ENCODE measurements around the gene WIPI1.

Gene WIPI1

GRCh38 chr17:68425979-68426378 is 31.3 kb downstream of the WIPI1 start:
- H3K27ac ChIP-seq (ENCODE audit: low read length, poor library complexity, severe bottlenecking): no peak overlapping the region
- no peak overlapping the region for H2BK120ac ChIP-seq (ENCODE audit: low read depth, low read length)
- H4K8ac ChIP-seq (ENCODE audit: low read length): no peak overlapping the region
- no peak overlapping the region for H3K18ac ChIP-seq (ENCODE audit: low read depth in 1 of 2, low read length in 2 of 2)
- no peak overlapping the region for H2BK5ac ChIP-seq (ENCODE audit: low read depth, low read length, poor library complexity, severe bottlenecking)
- no peak overlapping the region for H2BK12ac ChIP-seq (ENCODE audit: low read length in 2 of 2)
- H3K27me3 ChIP-seq (ENCODE audit: control insufficient read depth in 1 of 2, insufficient read depth in 1 of 2, low read length in 2 of 2): no peaks in the 10 kb centered on the region
- no peak overlapping the region for H3K14ac ChIP-seq (ENCODE audit: low read length in 2 of 2)
- no peak for DNase-seq
- no peak overlapping the region for H2AK5ac ChIP-seq (ENCODE audit: low read length, severe bottlenecking)
- WGBS: 96% methylated on average over 12 of the region's 12 CpGs
- H3K36me3 ChIP-seq (ENCODE audit: control insufficient read depth in 1 of 2, insufficient read depth in 2 of 2, low read depth in 1 of 2, low read length in 2 of 2): peaks cover 72 to 95% of the 10 kb centered on the region in 2 experiments
- H2BK15ac ChIP-seq (ENCODE audit: low read depth, poor library complexity, severe bottlenecking): no peak overlapping the region
- H3K9ac ChIP-seq (ENCODE audit: low read length): no peak overlapping the region
- no peak overlapping the region for H3K4me2 ChIP-seq (ENCODE audit: low read length, poor library complexity, severe bottlenecking)
- H3K79me1 ChIP-seq (replicated peaks; ENCODE audit: low read length, poor library complexity, severe bottlenecking): no peaks in the 10 kb centered on the region
- H3K4ac ChIP-seq (ENCODE audit: low read depth in 1 of 2, low read length in 2 of 2): no peak overlapping the region
- H3K9me3 ChIP-seq (ENCODE audit: control insufficient read depth, low read length): peaks cover 4% of the 10 kb centered on the region
- no peak overlapping the region for H4K91ac ChIP-seq (ENCODE audit: low read length)
- H2AFZ ChIP-seq (ENCODE audit: low read depth, low read length): no peak overlapping the region
- no peak overlapping the region for H3K4me3 ChIP-seq (ENCODE audit: insufficient read depth in 1 of 2, low read depth in 1 of 2, low read length in 2 of 2)
- H3K23ac ChIP-seq (ENCODE audit: low read length in 2 of 2): no peak overlapping the region
- no peaks in the 10 kb centered on the region for H3K4me1 ChIP-seq (ENCODE audit: control insufficient read depth, insufficient read depth, low read depth, low read length)

GRCh38 chr17:68424861-68425260 is 32.4 kb downstream of the WIPI1 start:
- Histone ChIP-seq H3K18ac (ENCODE audit: low read depth in 1 of 2, low read length in 2 of 2) (no peak overlapping the region), H3K9ac (ENCODE audit: low read length) (no peak overlapping the region), H4K8ac (ENCODE audit: low read length) (no peak overlapping the region), H2BK12ac (ENCODE audit: low read length in 2 of 2) (no peak overlapping the region), H3K4me2 (ENCODE audit: low read length, poor library complexity, severe bottlenecking) (no peak overlapping the region), H3K4me3 (ENCODE audit: insufficient read depth in 1 of 2, low read depth in 1 of 2, low read length in 2 of 2) (no peak overlapping the region), H2AK5ac (ENCODE audit: low read length, severe bottlenecking) (no peak overlapping the region), H2AFZ (ENCODE audit: low read depth, low read length) (no peak overlapping the region), H3K4me1 (ENCODE audit: control insufficient read depth, insufficient read depth, low read depth, low read length) (no peaks in the 10 kb centered on the region), H3K27ac (ENCODE audit: low read length, poor library complexity, severe bottlenecking) (no peak overlapping the region), H3K9me3 (ENCODE audit: control insufficient read depth, low read length) (peaks cover 15% of the 10 kb centered on the region), H3K36me3 (ENCODE audit: control insufficient read depth in 1 of 2, insufficient read depth in 2 of 2, low read depth in 1 of 2, low read length in 2 of 2) (peaks cover 69 to 95% of the 10 kb centered on the region in 2 experiments), H2BK15ac (ENCODE audit: low read depth, poor library complexity, severe bottlenecking) (no peak overlapping the region), H3K23ac (ENCODE audit: low read length in 2 of 2) (no peak overlapping the region), H4K91ac (ENCODE audit: low read length) (no peak overlapping the region), H2BK120ac (ENCODE audit: low read depth, low read length) (no peak overlapping the region), H2BK5ac (ENCODE audit: low read depth, low read length, poor library complexity, severe bottlenecking) (no peak overlapping the region), H3K4ac (ENCODE audit: low read depth in 1 of 2, low read length in 2 of 2) (no peak overlapping the region), H3K79me1 (replicated peaks; ENCODE audit: low read length, poor library complexity, severe bottlenecking) (no peaks in the 10 kb centered on the region), H3K27me3 (ENCODE audit: control insufficient read depth in 1 of 2, insufficient read depth in 1 of 2, low read length in 2 of 2) (no peaks in the 10 kb centered on the region), H3K14ac (ENCODE audit: low read length in 2 of 2) (no peak overlapping the region)
- WGBS: 93% methylated on average over 5 of the region's 6 CpGs
- DNase-seq: no peak

GRCh38 chr17:68424203-68424602 is 33.1 kb downstream of the WIPI1 start:
- peaks cover 21% of the 10 kb centered on the region for H3K9me3 ChIP-seq (ENCODE audit: control insufficient read depth, low read length)
- H2AK5ac ChIP-seq (ENCODE audit: low read length, severe bottlenecking): no peak overlapping the region
- WGBS: 91% methylated on average over 12 of the region's 12 CpGs

GRCh38 chr17:68423251-68423650 is 34.0 kb downstream of the WIPI1 start:
- Histone ChIP-seq H2BK120ac (ENCODE audit: low read depth, low read length) (no peak overlapping the region), H3K14ac (ENCODE audit: low read length in 2 of 2) (no peak overlapping the region), H2BK15ac (ENCODE audit: low read depth, poor library complexity, severe bottlenecking) (no peak overlapping the region), H3K4me3 (ENCODE audit: insufficient read depth in 1 of 2, low read depth in 1 of 2, low read length in 2 of 2) (no peak overlapping the region), H2BK5ac (ENCODE audit: low read depth, low read length, poor library complexity, severe bottlenecking) (no peak overlapping the region), H3K27ac (ENCODE audit: low read length, poor library complexity, severe bottlenecking) (no peak overlapping the region), H4K91ac (ENCODE audit: low read length) (no peak overlapping the region), H3K27me3 (ENCODE audit: control insufficient read depth in 1 of 2, insufficient read depth in 1 of 2, low read length in 2 of 2) (no peaks in the 10 kb centered on the region), H3K23ac (ENCODE audit: low read length in 2 of 2) (no peak overlapping the region), H3K4ac (ENCODE audit: low read depth in 1 of 2, low read length in 2 of 2) (no peak overlapping the region), H3K79me1 (replicated peaks; ENCODE audit: low read length, poor library complexity, severe bottlenecking) (no peaks in the 10 kb centered on the region), H2BK12ac (ENCODE audit: low read length in 2 of 2) (no peak overlapping the region), H2AK5ac (ENCODE audit: low read length, severe bottlenecking) (no peak overlapping the region), H3K9ac (ENCODE audit: low read length) (no peak overlapping the region), H3K9me3 (ENCODE audit: control insufficient read depth, low read length) (peaks cover 28% of the 10 kb centered on the region), H3K18ac (ENCODE audit: low read depth in 1 of 2, low read length in 2 of 2) (no peak overlapping the region), H4K8ac (ENCODE audit: low read length) (no peak overlapping the region), H3K4me2 (ENCODE audit: low read length, poor library complexity, severe bottlenecking) (no peak overlapping the region), H3K36me3 (ENCODE audit: control insufficient read depth in 1 of 2, insufficient read depth in 2 of 2, low read depth in 1 of 2, low read length in 2 of 2) (peaks cover 63 to 95% of the 10 kb centered on the region in 2 experiments), H2AFZ (ENCODE audit: low read depth, low read length) (no peak overlapping the region), H3K4me1 (ENCODE audit: control insufficient read depth, insufficient read depth, low read depth, low read length) (no peaks in the 10 kb centered on the region)
- WGBS: 97% methylated on average over 3 of the region's 3 CpGs
- no peak for DNase-seq

More at GRCh38 chr17:68424203-68424602, 33.1 kb downstream of the WIPI1 start:
- no peaks in the 10 kb centered on the region for H3K79me1 ChIP-seq (replicated peaks; ENCODE audit: low read length, poor library complexity, severe bottlenecking)
- H3K14ac ChIP-seq (ENCODE audit: low read length in 2 of 2): no peak overlapping the region
- no peaks in the 10 kb centered on the region for H3K27me3 ChIP-seq (ENCODE audit: control insufficient read depth in 1 of 2, insufficient read depth in 1 of 2, low read length in 2 of 2)
- no peak overlapping the region for H2AFZ ChIP-seq (ENCODE audit: low read depth, low read length)
- H3K4me3 ChIP-seq (ENCODE audit: insufficient read depth in 1 of 2, low read depth in 1 of 2, low read length in 2 of 2): no peak overlapping the region
- H2BK15ac ChIP-seq (ENCODE audit: low read depth, poor library complexity, severe bottlenecking): no peak overlapping the region
- no peak overlapping the region for H2BK12ac ChIP-seq (ENCODE audit: low read length in 2 of 2)
- H3K4me2 ChIP-seq (ENCODE audit: low read length, poor library complexity, severe bottlenecking): no peak overlapping the region
- no peak overlapping the region for H3K4ac ChIP-seq (ENCODE audit: low read depth in 1 of 2, low read length in 2 of 2)
- no peak overlapping the region for H2BK120ac ChIP-seq (ENCODE audit: low read depth, low read length)
- H3K27ac ChIP-seq (ENCODE audit: low read length, poor library complexity, severe bottlenecking): no peak overlapping the region
- no peak overlapping the region for H3K23ac ChIP-seq (ENCODE audit: low read length in 2 of 2)
- DNase-seq: no peak
- no peak overlapping the region for H4K91ac ChIP-seq (ENCODE audit: low read length)
- H4K8ac ChIP-seq (ENCODE audit: low read length): no peak overlapping the region
- no peaks in the 10 kb centered on the region for H3K4me1 ChIP-seq (ENCODE audit: control insufficient read depth, insufficient read depth, low read depth, low read length)
- H2BK5ac ChIP-seq (ENCODE audit: low read depth, low read length, poor library complexity, severe bottlenecking): no peak overlapping the region
- peaks cover 71 to 96% of the 10 kb centered on the region in 2 experiments for H3K36me3 ChIP-seq (ENCODE audit: control insufficient read depth in 1 of 2, insufficient read depth in 2 of 2, low read depth in 1 of 2, low read length in 2 of 2)
- H3K9ac ChIP-seq (ENCODE audit: low read length): no peak overlapping the region
- no peak overlapping the region for H3K18ac ChIP-seq (ENCODE audit: low read depth in 1 of 2, low read length in 2 of 2)
